Gastrocnemius medialis (tissue), 4 donors: Measurements from ENCODE around the gene SSBP2. TPM values are rescaled to one million over a fixed set of nuclear protein-coding genes. Genes with fewer than 3 reads are reported as not detected.

ENCODE experiments used
- ATAC-seq, 2 donors: fragments of 150-250 bp; one replicate each; pipeline ENCODE4 v1.9.1; 2016
- DNase-seq, 2 donors: peaks; one replicate each; pipeline ENCODE4 v3.0.0-alpha.2; 2019
- H3K27ac ChIP-seq, 4 donors: fragments of 200-600 bp; sonication (generic); 1 replicate in 1 of 4; 2 replicates in 3 of 4; pipeline ENCODE4 v1.5.1; 2016 to 2018; ENCODE audit warnings: mild to moderate bottlenecking in 2 of 4, moderate library complexity in 1 of 4
- H3K27me3 ChIP-seq, 3 donors: fragments of 200-600 bp; sonication (generic) in 2 of 3; 1 replicate in 1 of 3; 2 replicates in 2 of 3; pipeline versions ENCODE4 v1.5.1 to v1.6.0; 2016 to 2019; ENCODE audit warnings: mild to moderate bottlenecking in 1 of 3, moderate library complexity in 1 of 3
- H3K36me3 ChIP-seq, 2 donors: fragments of 200-600 bp; sonication (generic) in 1 of 2; one replicate each; pipeline ENCODE4 v1.5.1; 2017 to 2018
- H3K4me1 ChIP-seq, 2 donors: fragments of 200-600 bp; sonication (generic) in 1 of 2; one replicate each; pipeline ENCODE4 v1.5.1; 2016 to 2017; ENCODE audit warnings: mild to moderate bottlenecking in 2 of 2
- H3K4me3 ChIP-seq, 4 donors: fragments of 200-600 bp; sonication (generic) in 3 of 4; 1 replicate in 1 of 4; 2 replicates in 3 of 4; pipeline ENCODE4 v1.5.1; 2016 to 2019; ENCODE audit warnings: mild to moderate bottlenecking in 2 of 4
- H3K9me3 ChIP-seq, 3 donors: fragments of 200-600 bp; sonication (generic) in 2 of 3; 1 replicate in 1 of 3; 2 replicates in 2 of 3; pipeline ENCODE4 v1.5.1; 2016 to 2019
- POLR2A ChIP-seq, 2 donors: fragments of 450-650 bp; IDR thresholded peaks; one replicate each; pipeline ENCODE4 v1.6.1; 2017; ENCODE audit warnings: antibody characterized with exemption in 2 of 2, mild to moderate bottlenecking in 2 of 2, moderate library complexity in 2 of 2
- in situ Hi-C, 4 donors: fragments of 200-750 bp; cut with MboI; loops; one replicate each; pipeline versions ENCODE4 v1.15.0 to v1.8.0; 2017; ENCODE audit warnings: low sequenced_read_pairs in 4 of 4
- intact Hi-C: fragments of 100-400 bp; cut with DNase I; formaldehyde crosslinking; loops from one replicate; pipeline ENCODE4 v1.15.1; 2023; ENCODE audit warnings: low total_unique reads
- total RNA-seq, 4 donors: library from RNA; depleted of rRNA; stranded (reverse); fragments of >200 nt; gene quantifications; one replicate each; pipeline versions ENCODE4 v1.1.0 to v1.2.3, GENCODE V29; 2016
- TF ChIP-seq, protein P1 (sequence below), 5 experiments: fragments of 450-650 bp in 3 of 5; fragments of 200-600 bp in 2 of 5; sonication (generic) in 2 of 5; IDR thresholded peaks in 4 of 5; conservative IDR thresholded peaks in 1 of 5; 1 replicate in 4 of 5; 2 replicates in 1 of 5; pipeline ENCODE4 v1.5.1; 2016 to 2019; ENCODE audit warnings: antibody characterized with exemption in 5 of 5, mild to moderate bottlenecking in 3 of 5, moderate library complexity in 3 of 5

SSBP2 gene
- total RNA-seq, 4 donors from 2014 or later: 30.4 to 66.5 (median 40.5) TPM

GRCh38 chr5:81428446-81428845 is 322.5 kb downstream of the SSBP2 start:
- Histone ChIP-seq H3K27ac (no peak overlapping the region), H3K4me3 (no peak overlapping the region), H3K36me3 (no peaks in the 10 kb centered on the region), H3K9me3 (no peaks in the 10 kb centered on the region), H3K4me1 (peaks cover 37 to 44% of the 10 kb centered on the region in 2 donors), H3K27me3 (no peaks in the 10 kb centered on the region)
- in situ Hi-C loops (loop anchor here in 2 of 4 donors (10.0 kb wide), 3 partner anchors 316 to 746 kb away; no protein-coding TSS in a partner anchor), intact Hi-C loops (loop anchor here (5.0 to 10.0 kb wide), 4 partner anchors 79 to 424 kb away; partner anchors contain the start of genes CKMT2 and SSBP2)
- DNase-seq: no peak
- no peak for ATAC-seq
- TF ChIP-seq POLR2A (IDR thresholded peaks at IDR 0.05): no peak
- TF ChIP-seq, protein P1, sequence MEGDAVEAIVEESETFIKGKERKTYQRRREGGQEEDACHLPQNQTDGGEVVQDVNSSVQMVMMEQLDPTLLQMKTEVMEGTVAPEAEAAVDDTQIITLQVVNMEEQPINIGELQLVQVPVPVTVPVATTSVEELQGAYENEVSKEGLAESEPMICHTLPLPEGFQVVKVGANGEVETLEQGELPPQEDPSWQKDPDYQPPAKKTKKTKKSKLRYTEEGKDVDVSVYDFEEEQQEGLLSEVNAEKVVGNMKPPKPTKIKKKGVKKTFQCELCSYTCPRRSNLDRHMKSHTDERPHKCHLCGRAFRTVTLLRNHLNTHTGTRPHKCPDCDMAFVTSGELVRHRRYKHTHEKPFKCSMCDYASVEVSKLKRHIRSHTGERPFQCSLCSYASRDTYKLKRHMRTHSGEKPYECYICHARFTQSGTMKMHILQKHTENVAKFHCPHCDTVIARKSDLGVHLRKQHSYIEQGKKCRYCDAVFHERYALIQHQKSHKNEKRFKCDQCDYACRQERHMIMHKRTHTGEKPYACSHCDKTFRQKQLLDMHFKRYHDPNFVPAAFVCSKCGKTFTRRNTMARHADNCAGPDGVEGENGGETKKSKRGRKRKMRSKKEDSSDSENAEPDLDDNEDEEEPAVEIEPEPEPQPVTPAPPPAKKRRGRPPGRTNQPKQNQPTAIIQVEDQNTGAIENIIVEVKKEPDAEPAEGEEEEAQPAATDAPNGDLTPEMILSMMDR (IDR thresholded peaks at IDR 0.05 in 4 of 5, conservative IDR thresholded peaks at IDR 0.05 in 1 of 5): no peak

DNA sequence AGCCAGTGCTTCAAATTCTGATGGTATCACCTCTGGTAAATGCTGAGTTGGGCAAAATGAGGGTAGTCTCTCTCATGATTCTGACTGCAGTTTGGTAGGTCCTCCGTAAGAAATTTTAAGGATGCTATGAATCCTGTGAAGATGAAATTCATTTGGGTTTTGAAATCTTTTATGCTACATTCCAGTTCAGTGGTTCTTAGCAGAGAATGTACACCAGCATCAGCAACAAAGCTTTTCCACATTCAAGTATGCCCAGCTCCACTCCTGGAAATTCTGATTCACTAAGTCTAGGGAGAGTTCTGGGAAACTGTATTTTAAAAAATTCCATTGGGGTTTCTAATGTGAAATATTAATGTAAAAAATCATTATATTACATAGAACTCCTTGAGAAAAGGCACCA is 323.3 kb downstream of the SSBP2 start:
- H3K27me3 ChIP-seq: no peaks in the 10 kb centered on the region
- no peak for ATAC-seq
- TF ChIP-seq POLR2A (IDR thresholded peaks at IDR 0.05): no peak
- TF ChIP-seq, protein P1 (IDR thresholded peaks at IDR 0.05 in 4 of 5, conservative IDR thresholded peaks at IDR 0.05 in 1 of 5): no peak
- no peak for DNase-seq
- in situ Hi-C loops: loop anchor here in 2 of 4 donors (10.0 kb wide), 3 partner anchors 317 to 747 kb away; no protein-coding TSS in a partner anchor
- no peaks in the 10 kb centered on the region for H3K9me3 ChIP-seq
- intact Hi-C loops: loop anchor here (5.0 to 10.0 kb wide), 4 partner anchors 80 to 425 kb away; partner anchors contain the start of genes CKMT2 and SSBP2
- H3K36me3 ChIP-seq: no peaks in the 10 kb centered on the region
- H3K4me3 ChIP-seq: no peak overlapping the region
- no peak overlapping the region for H3K27ac ChIP-seq
- H3K4me1 ChIP-seq: peaks cover 37 to 50% of the 10 kb centered on the region in 2 donors

- Histone ChIP-seq H3K4me3 (no peak overlapping the region), H3K4me1 (peaks cover 37 to 56% of the 10 kb centered on the region in 2 donors), H3K27ac (peak overlapping the region; percentile 9 to 53 (median 32)), H3K27me3 (no peaks in the 10 kb centered on the region), H3K9me3 (no peaks in the 10 kb centered on the region), H3K36me3 (no peaks in the 10 kb centered on the region)
- DNase-seq (no peak), ATAC-seq (no peak)
- in situ Hi-C loops: loop anchor here in 2 of 4 donors (10.0 kb wide), 3 partner anchors 318 to 748 kb away; no protein-coding TSS in a partner anchor
- TF ChIP-seq, protein P1 (IDR thresholded peaks at IDR 0.05 in 4 of 5, conservative IDR thresholded peaks at IDR 0.05 in 1 of 5): no peak
- TF ChIP-seq POLR2A (IDR thresholded peaks at IDR 0.05): no peak
- intact Hi-C loops: loop anchor here (5.0 to 10.0 kb wide), 4 partner anchors 81 to 426 kb away; partner anchors contain the start of genes CKMT2 and SSBP2
These were observed 324.4 kb downstream of the SSBP2 start for GRCh38 chr5:81426359-81427030.

DNA sequence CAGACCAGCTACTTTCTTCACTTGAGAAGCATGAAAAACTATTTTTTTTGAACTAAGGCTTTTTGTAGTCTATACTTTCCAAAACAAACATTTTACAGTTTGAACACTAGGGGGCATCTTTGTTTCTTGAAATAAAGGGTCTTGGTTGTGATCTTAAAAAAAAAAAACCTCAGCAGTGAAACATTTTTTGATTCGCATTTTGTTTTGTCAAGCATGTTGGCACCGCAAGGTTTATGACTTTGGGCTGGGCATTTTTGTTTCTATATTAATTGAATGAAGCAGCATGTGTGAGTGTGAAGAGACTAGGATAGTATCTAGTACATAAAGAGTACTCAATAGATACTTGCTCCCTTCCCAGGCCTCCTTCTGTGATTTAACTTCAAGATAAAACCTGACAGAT is 325.3 kb downstream of the SSBP2 start:
- Histone ChIP-seq H3K4me1 (peaks cover 37 to 56% of the 10 kb centered on the region in 2 donors), H3K4me3 (no peak overlapping the region), H3K36me3 (no peaks in the 10 kb centered on the region), H3K27ac (peak overlapping the region; percentile 27 to 55 (median 44)), H3K27me3 (no peaks in the 10 kb centered on the region), H3K9me3 (no peaks in the 10 kb centered on the region)
- DNase-seq: no peak
- no peak for TF ChIP-seq POLR2A (IDR thresholded peaks at IDR 0.05)
- TF ChIP-seq, protein P1 (IDR thresholded peaks at IDR 0.05 in 4 of 5, conservative IDR thresholded peaks at IDR 0.05 in 1 of 5): peak; percentile 47 to 73 (median 62)
- in situ Hi-C loops (loop anchor here in 2 of 4 donors (10.0 kb wide), 3 partner anchors 319 to 749 kb away; no protein-coding TSS in a partner anchor), intact Hi-C loops (loop anchor here (1.0 to 10.0 kb wide), 6 partner anchors 82 to 800 kb away; partner anchors contain the start of genes CKMT2 and SSBP2)
- peak; percentile 24 to 48 for ATAC-seq
